GM23338 (cell line): ENCODE measurements around the gene PPFIBP1. TPM values are rescaled to one million over a fixed set of nuclear protein-coding genes. Genes with fewer than 3 reads are reported as not detected.

Experiments
- ATAC-seq: fragments of 200-7000 bp; cut with Tn5 transposase; 3 replicates; pipeline ENCODE4 v1.9.1; 2020
- DNase-seq: peaks from one replicate; pipeline ENCODE4 v3.0.0-alpha.2; 2015; ENCODE audit warnings: low spot score
- H2AFZ ChIP-seq: fragments of 200-600 bp; sonication (generic); 2 replicates; pipeline ENCODE4 v1.8.0; 2016; ENCODE audit warnings: antibody characterized with exemption, mild to moderate bottlenecking, moderate library complexity
- H3F3A ChIP-seq: fragments of 200-600 bp; sonication (generic); replicated peaks from 2 replicates; pipeline ENCODE4 v1.8.0; 2017; ENCODE audit warnings: antibody characterized with exemption, mixed run types, low read depth
- H3K27ac ChIP-seq: fragments of 200-600 bp; sonication (generic); 2 replicates; pipeline ENCODE4 v1.6.1; 2016; ENCODE audit warnings: low read depth
- H3K27me3 ChIP-seq: fragments of 200-600 bp; sonication (generic); 2 replicates; pipeline ENCODE4 v1.8.0; 2016; ENCODE audit warnings: mild to moderate bottlenecking, mixed run types, moderate library complexity; ENCODE audit not compliant: insufficient read depth
- H3K36me3 ChIP-seq: fragments of 200-600 bp; sonication (generic); 2 replicates; pipeline ENCODE4 v1.8.0; 2016; ENCODE audit warnings: mild to moderate bottlenecking; ENCODE audit not compliant: insufficient read depth
- H3K4me1 ChIP-seq: fragments of 200-600 bp; sonication (generic); 2 replicates; pipeline ENCODE4 v1.8.0; 2016; ENCODE audit warnings: mild to moderate bottlenecking, moderate library complexity; ENCODE audit not compliant: insufficient read depth
- H3K4me2 ChIP-seq: fragments of 200-600 bp; sonication (generic); 2 replicates; pipeline ENCODE4 v1.7.1; 2017; ENCODE audit warnings: mixed run types
- H3K4me3 ChIP-seq: fragments of 200-600 bp; sonication (generic); 2 replicates; pipeline ENCODE4 v1.6.1; 2016; ENCODE audit warnings: mixed run types
- H3K79me2 ChIP-seq: fragments of 200-600 bp; sonication (generic); replicated peaks from 2 replicates; pipeline ENCODE4 v1.8.0; 2017; ENCODE audit warnings: mild to moderate bottlenecking; ENCODE audit not compliant: insufficient read depth
- H3K9me2 ChIP-seq: fragments of 200-600 bp; sonication (generic); 2 replicates; pipeline ENCODE4 v1.8.0; 2017; ENCODE audit not compliant: insufficient read depth
- H4K20me1 ChIP-seq: fragments of 200-600 bp; sonication (generic); replicated peaks from 2 replicates; pipeline ENCODE4 v1.8.0; 2017; ENCODE audit warnings: mild to moderate bottlenecking; ENCODE audit not compliant: insufficient read depth
- H3K27ac Mint-ChIP-seq: 2 replicates; pipeline ENCODE4 v1.8.0; 2020; ENCODE audit warnings: inconsistent platforms, mild to moderate bottlenecking, moderate library complexity, mixed read lengths
- H3K27me3 Mint-ChIP-seq: 3 replicates; pipeline ENCODE4 v1.8.0; 2022; ENCODE audit warnings: low read depth, mild to moderate bottlenecking, moderate library complexity, mixed read lengths, inconsistent platforms; ENCODE audit not compliant: insufficient read depth, poor library complexity
- H3K36me3 Mint-ChIP-seq: 3 replicates; pipeline ENCODE4 v1.8.0; 2021; ENCODE audit warnings: low read depth, mild to moderate bottlenecking, inconsistent platforms, moderate library complexity, mixed read lengths
- H3K4me1 Mint-ChIP-seq: 3 replicates; pipeline ENCODE4 v1.8.0; 2020; ENCODE audit warnings: mild to moderate bottlenecking, inconsistent platforms, mixed read lengths
- H3K4me3 Mint-ChIP-seq: 3 replicates; pipeline ENCODE4 v1.8.0; 2021; ENCODE audit warnings: moderate library complexity, mild to moderate bottlenecking, inconsistent platforms, mixed read lengths
- H3K9me3 Mint-ChIP-seq: 3 replicates; pipeline ENCODE4 v1.8.0; 2020; ENCODE audit warnings: moderate library complexity, mild to moderate bottlenecking, inconsistent platforms, mixed read lengths
- CREB1 ChIP-seq: fragments of 250-450 bp; sonication (Bioruptor Pico); IDR thresholded peaks from 2 replicates; pipeline ENCODE4 v1.5.0; 2020; ENCODE audit warnings: low read depth, mild to moderate bottlenecking, moderate library complexity
- EZH2 ChIP-seq: fragments of 200-600 bp; sonication (generic); IDR thresholded peaks from one replicate; pipeline ENCODE4 v1.8.0; 2017; ENCODE audit warnings: antibody characterized with exemption, mild to moderate bottlenecking, low read depth; ENCODE audit not compliant: unreplicated experiment
- EZH2phosphoT487 ChIP-seq: fragments of 200-600 bp; sonication (generic); IDR thresholded peaks from one replicate; pipeline ENCODE4 v1.8.1; 2018; ENCODE audit warnings: antibody characterized with exemption; ENCODE audit not compliant: unreplicated experiment
- JUNB ChIP-seq: IDR thresholded peaks from one replicate; pipeline ENCODE4 v1.6.1; 2016; ENCODE audit warnings: antibody characterized with exemption; ENCODE audit not compliant: unreplicated experiment
- NANOG ChIP-seq: IDR thresholded peaks from 2 replicates; pipeline ENCODE4 v1.6.1; 2016; ENCODE audit warnings: antibody characterized with exemption, borderline replicate concordance
- POLR2AphosphoS5 ChIP-seq: IDR thresholded peaks from 2 replicates; pipeline ENCODE4 v1.6.1; 2016; ENCODE audit warnings: antibody characterized with exemption, low read depth
- STAT1 ChIP-seq: IDR thresholded peaks from one replicate; pipeline ENCODE4 v1.6.1; 2016; ENCODE audit warnings: antibody characterized with exemption; ENCODE audit not compliant: unreplicated experiment
- ZNF114 ChIP-seq: fragments of 250-450 bp; sonication (Bioruptor Pico); IDR thresholded peaks from 2 replicates; pipeline ENCODE4 v1.5.0; 2020; ENCODE audit warnings: mild to moderate bottlenecking, moderate library complexity
- ZNF331 ChIP-seq: fragments of 250-450 bp; sonication (Bioruptor Pico); IDR thresholded peaks from 2 replicates; pipeline ENCODE4 v1.5.0; 2020; ENCODE audit warnings: low read depth, mild to moderate bottlenecking, moderate library complexity
- polyA plus RNA-seq: library from polyadenylated mRNA; unstranded; fragments of >200 nt; fragmentation: Nextera tagmentation; extraction: Ambion mirVana; gene quantifications from 2 replicates; pipeline ENCODE4 v1.2.1, GENCODE V29; 2016
- total RNA-seq: library from RNA; depleted of rRNA; stranded (reverse); fragments of >200 nt; shearing (Covaris generic); gene quantifications from 2 replicates; pipeline ENCODE4 v1.2.3, GENCODE V29; 2014
- TF ChIP-seq, protein P1 (sequence below): IDR thresholded peaks from 2 replicates; pipeline ENCODE4 v1.6.1; 2016; ENCODE audit warnings: antibody characterized with exemption
- TF ChIP-seq, protein P2 (sequence below): IDR thresholded peaks from one replicate; pipeline ENCODE4 v1.6.1; 2018; ENCODE audit warnings: antibody characterized with exemption; ENCODE audit not compliant: unreplicated experiment
- TF ChIP-seq, protein P3 (sequence below): fragments of 250-450 bp; sonication (Bioruptor Pico); IDR thresholded peaks from 2 replicates; pipeline ENCODE4 v1.5.0; 2020; ENCODE audit warnings: mild to moderate bottlenecking, moderate library complexity

Gene PPFIBP1
- total and polyA plus RNA-seq, 2 experiments from 2014 or later = 33.2 to 41.9 TPM

DNA sequence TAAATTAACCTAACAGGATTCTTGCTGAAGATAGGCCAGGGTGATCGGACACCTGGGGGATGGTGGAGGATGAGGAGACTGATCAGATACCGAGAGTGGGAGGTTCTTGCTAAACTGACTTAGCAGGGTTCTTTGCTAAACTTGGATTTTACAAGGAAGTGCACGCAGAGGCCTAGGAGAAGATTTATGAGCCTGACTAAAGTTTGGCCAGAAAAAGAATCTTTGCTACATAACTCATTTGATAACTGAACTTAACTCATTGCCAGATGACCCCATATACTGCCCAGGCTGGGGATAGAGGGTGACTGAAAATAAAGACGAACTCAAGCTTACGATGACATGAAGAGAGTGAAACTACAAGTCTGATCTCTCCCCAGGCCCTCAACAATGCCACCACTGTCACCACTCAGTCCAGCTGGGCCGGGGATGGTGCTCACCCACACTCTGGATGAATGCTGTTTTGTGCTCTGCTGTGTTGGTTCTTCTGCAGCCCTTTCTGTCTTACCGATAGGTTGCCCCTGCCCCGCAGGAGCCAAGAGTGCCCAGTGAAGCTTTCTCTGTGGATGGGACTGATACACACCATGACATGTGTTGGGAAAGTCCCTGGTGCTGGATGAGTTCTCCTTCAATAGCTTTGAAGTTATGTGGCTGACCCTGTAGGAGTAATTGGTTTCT, 29.0 kb downstream of the PPFIBP1 start (continued):
- TF ChIP-seq, protein P1, sequence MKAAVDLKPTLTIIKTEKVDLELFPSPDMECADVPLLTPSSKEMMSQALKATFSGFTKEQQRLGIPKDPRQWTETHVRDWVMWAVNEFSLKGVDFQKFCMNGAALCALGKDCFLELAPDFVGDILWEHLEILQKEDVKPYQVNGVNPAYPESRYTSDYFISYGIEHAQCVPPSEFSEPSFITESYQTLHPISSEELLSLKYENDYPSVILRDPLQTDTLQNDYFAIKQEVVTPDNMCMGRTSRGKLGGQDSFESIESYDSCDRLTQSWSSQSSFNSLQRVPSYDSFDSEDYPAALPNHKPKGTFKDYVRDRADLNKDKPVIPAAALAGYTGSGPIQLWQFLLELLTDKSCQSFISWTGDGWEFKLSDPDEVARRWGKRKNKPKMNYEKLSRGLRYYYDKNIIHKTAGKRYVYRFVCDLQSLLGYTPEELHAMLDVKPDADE = no peak
- TF ChIP-seq STAT1 = no peak
- TF ChIP-seq POLR2AphosphoS5 = no peak
- TF ChIP-seq, protein P2, sequence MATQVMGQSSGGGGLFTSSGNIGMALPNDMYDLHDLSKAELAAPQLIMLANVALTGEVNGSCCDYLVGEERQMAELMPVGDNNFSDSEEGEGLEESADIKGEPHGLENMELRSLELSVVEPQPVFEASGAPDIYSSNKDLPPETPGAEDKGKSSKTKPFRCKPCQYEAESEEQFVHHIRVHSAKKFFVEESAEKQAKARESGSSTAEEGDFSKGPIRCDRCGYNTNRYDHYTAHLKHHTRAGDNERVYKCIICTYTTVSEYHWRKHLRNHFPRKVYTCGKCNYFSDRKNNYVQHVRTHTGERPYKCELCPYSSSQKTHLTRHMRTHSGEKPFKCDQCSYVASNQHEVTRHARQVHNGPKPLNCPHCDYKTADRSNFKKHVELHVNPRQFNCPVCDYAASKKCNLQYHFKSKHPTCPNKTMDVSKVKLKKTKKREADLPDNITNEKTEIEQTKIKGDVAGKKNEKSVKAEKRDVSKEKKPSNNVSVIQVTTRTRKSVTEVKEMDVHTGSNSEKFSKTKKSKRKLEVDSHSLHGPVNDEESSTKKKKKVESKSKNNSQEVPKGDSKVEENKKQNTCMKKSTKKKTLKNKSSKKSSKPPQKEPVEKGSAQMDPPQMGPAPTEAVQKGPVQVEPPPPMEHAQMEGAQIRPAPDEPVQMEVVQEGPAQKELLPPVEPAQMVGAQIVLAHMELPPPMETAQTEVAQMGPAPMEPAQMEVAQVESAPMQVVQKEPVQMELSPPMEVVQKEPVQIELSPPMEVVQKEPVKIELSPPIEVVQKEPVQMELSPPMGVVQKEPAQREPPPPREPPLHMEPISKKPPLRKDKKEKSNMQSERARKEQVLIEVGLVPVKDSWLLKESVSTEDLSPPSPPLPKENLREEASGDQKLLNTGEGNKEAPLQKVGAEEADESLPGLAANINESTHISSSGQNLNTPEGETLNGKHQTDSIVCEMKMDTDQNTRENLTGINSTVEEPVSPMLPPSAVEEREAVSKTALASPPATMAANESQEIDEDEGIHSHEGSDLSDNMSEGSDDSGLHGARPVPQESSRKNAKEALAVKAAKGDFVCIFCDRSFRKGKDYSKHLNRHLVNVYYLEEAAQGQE = no peak
- TF ChIP-seq ZNF114 = no peak
- TF ChIP-seq NANOG = no peak
- TF ChIP-seq CREB1 (CRISPR knock-in tag) = no peak
- no peak for TF ChIP-seq ZNF331
- TF ChIP-seq JUNB = no peak

DNA sequence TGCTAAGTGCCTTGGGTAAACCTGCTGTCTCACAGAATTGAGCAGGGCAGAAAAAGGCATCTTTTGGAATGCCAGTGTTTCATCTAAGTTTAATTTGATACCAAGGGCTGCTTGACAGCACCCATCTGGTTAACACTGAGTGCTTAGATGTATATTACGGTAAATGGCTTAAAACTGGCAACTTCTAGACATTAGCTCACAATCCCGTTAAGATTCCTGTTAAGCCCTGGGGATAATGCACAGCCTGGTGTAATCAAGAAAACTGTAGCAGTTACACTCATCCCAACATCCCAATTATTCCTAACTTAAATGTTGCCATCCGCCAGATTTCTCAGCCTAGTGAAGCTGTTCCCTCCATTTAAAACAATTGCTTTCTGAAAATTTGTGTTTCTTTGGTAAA, 29.9 kb downstream of the PPFIBP1 start:
- Histone ChIP-seq H2AFZ (no peak overlapping the region), H3K4me1 (peaks cover 20% of the 10 kb centered on the region), H3K4me3 (no peak overlapping the region), H3K9me2 (no peaks in the 10 kb centered on the region), H3K27ac (no peak overlapping the region), H4K20me1 (peaks cover 17% of the 10 kb centered on the region), H3F3A (no peaks in the 10 kb centered on the region), H3K79me2 (peaks cover 61% of the 10 kb centered on the region), H3K36me3 (no peaks in the 10 kb centered on the region), H3K4me2 (no peak overlapping the region), H3K27me3 (no peaks in the 10 kb centered on the region)
- Mint-ChIP-seq H3K27me3 (peaks cover 3% of the 10 kb centered on the region), H3K4me1 (peaks cover 51% of the 10 kb centered on the region), H3K36me3 (no peaks in the 10 kb centered on the region), H3K27ac (no peak overlapping the region), H3K4me3 (no peak overlapping the region), H3K9me3 (no peaks in the 10 kb centered on the region)
- ATAC-seq (no peak), DNase-seq (no peak)
- TF ChIP-seq EZH2 = no peak
- no peak for TF ChIP-seq POLR2AphosphoS5
- TF ChIP-seq EZH2phosphoT487 = no peak
- TF ChIP-seq ZNF331 = no peak
- TF ChIP-seq CREB1 (CRISPR knock-in tag) = no peak
- no peak for TF ChIP-seq NANOG
- TF ChIP-seq, protein P3, sequence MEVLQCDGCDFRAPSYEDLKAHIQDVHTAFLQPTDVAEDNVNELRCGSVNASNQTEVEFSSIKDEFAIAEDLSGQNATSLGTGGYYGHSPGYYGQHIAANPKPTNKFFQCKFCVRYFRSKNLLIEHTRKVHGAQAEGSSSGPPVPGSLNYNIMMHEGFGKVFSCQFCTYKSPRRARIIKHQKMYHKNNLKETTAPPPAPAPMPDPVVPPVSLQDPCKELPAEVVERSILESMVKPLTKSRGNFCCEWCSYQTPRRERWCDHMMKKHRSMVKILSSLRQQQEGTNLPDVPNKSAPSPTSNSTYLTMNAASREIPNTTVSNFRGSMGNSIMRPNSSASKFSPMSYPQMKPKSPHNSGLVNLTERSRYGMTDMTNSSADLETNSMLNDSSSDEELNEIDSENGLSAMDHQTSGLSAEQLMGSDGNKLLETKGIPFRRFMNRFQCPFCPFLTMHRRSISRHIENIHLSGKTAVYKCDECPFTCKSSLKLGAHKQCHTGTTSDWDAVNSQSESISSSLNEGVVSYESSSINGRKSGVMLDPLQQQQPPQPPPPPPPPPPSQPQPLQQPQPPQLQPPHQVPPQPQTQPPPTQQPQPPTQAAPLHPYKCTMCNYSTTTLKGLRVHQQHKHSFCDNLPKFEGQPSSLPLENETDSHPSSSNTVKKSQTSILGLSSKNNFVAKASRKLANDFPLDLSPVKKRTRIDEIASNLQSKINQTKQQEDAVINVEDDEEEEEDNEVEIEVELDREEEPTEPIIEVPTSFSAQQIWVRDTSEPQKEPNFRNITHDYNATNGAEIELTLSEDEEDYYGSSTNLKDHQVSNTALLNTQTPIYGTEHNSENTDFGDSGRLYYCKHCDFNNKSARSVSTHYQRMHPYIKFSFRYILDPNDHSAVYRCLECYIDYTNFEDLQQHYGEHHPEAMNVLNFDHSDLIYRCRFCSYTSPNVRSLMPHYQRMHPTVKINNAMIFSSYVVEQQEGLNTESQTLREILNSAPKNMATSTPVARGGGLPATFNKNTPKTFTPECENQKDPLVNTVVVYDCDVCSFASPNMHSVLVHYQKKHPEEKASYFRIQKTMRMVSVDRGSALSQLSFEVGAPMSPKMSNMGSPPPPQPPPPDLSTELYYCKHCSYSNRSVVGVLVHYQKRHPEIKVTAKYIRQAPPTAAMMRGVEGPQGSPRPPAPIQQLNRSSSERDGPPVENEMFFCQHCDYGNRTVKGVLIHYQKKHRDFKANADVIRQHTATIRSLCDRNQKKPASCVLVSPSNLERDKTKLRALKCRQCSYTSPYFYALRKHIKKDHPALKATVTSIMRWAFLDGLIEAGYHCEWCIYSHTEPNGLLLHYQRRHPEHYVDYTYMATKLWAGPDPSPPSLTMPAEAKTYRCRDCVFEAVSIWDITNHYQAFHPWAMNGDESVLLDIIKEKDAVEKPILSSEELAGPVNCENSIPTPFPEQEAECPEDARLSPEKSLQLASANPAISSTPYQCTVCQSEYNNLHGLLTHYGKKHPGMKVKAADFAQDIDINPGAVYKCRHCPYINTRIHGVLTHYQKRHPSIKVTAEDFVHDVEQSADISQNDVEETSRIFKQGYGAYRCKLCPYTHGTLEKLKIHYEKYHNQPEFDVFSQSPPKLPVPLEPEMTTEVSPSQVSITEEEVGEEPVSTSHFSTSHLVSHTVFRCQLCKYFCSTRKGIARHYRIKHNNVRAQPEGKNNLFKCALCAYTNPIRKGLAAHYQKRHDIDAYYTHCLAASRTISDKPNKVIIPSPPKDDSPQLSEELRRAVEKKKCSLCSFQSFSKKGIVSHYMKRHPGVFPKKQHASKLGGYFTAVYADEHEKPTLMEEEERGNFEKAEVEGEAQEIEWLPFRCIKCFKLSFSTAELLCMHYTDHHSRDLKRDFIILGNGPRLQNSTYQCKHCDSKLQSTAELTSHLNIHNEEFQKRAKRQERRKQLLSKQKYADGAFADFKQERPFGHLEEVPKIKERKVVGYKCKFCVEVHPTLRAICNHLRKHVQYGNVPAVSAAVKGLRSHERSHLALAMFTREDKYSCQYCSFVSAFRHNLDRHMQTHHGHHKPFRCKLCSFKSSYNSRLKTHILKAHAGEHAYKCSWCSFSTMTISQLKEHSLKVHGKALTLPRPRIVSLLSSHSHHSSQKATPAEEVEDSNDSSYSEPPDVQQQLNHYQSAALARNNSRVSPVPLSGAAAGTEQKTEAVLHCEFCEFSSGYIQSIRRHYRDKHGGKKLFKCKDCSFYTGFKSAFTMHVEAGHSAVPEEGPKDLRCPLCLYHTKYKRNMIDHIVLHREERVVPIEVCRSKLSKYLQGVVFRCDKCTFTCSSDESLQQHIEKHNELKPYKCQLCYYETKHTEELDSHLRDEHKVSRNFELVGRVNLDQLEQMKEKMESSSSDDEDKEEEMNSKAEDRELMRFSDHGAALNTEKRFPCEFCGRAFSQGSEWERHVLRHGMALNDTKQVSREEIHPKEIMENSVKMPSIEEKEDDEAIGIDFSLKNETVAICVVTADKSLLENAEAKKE (CRISPR knock-in tag) = no peak
